Liver (tissue), 9 donors: ENCODE results near the gene LTK. TPM values are rescaled to one million over a fixed set of nuclear protein-coding genes. Genes with fewer than 3 reads are reported as not detected.

ENCODE experiments used
- DNase-seq: peaks from one replicate; pipeline ENCODE4 v3.0.0-alpha.2; 2017; ENCODE audit warnings: low spot score
- H3K27ac ChIP-seq, 2 donors: one replicate each; pipeline ENCODE4 v1.7.0; 2013; ENCODE audit warnings: inconsistent platforms in 2 of 2, low read length in 2 of 2, control low read depth in 1 of 2, low read depth in 1 of 2, mild to moderate bottlenecking in 1 of 2
- H3K27me3 ChIP-seq, 4 donors: one replicate each; pipeline versions ENCODE4 v1.6.1 to v1.7.0; 2013; ENCODE audit warnings: low read length in 3 of 4, inconsistent platforms in 1 of 4, mild to moderate bottlenecking in 1 of 4, moderate library complexity in 1 of 4; ENCODE audit not compliant: control insufficient read depth in 4 of 4, insufficient read depth in 4 of 4
- H3K36me3 ChIP-seq, 4 donors: one replicate each; pipeline versions ENCODE4 v1.6.1 to v1.7.0; 2013; ENCODE audit warnings: low read length in 3 of 4, mild to moderate bottlenecking in 3 of 4, low read depth in 1 of 4, moderate library complexity in 1 of 4; ENCODE audit not compliant: control insufficient read depth in 4 of 4, insufficient read depth in 3 of 4
- H3K4me1 ChIP-seq, 4 donors: one replicate each; pipeline versions ENCODE4 v1.6.1 to v1.7.0; 2013; ENCODE audit warnings: low read length in 3 of 4, mild to moderate bottlenecking in 3 of 4, moderate library complexity in 1 of 4; ENCODE audit not compliant: control insufficient read depth in 4 of 4, insufficient read depth in 4 of 4
- H3K4me3 ChIP-seq, 3 donors: one replicate each; pipeline versions ENCODE4 v1.6.1 to v1.7.0; 2013; ENCODE audit warnings: low read length in 3 of 3, control low read depth in 1 of 3, low read depth in 1 of 3, mild to moderate bottlenecking in 1 of 3
- H3K9ac ChIP-seq, 2 donors: one replicate each; pipeline ENCODE4 v1.7.0; 2013; ENCODE audit warnings: low read length in 2 of 2, mild to moderate bottlenecking in 2 of 2, moderate library complexity in 2 of 2, control low read depth in 1 of 2, low read depth in 1 of 2
- H3K9me3 ChIP-seq, 4 donors: one replicate each; pipeline versions ENCODE4 v1.6.1 to v1.7.0; 2013; ENCODE audit warnings: low read length in 3 of 4; ENCODE audit not compliant: control insufficient read depth in 4 of 4
- EGR1 ChIP-seq, 2 donors: IDR thresholded peaks; 2 replicates each; pipeline ENCODE4 v1.6.1; 2016 to 2018; ENCODE audit warnings: antibody characterized with exemption in 2 of 2, low read depth in 2 of 2
- FOXA1 ChIP-seq: IDR thresholded peaks from 2 replicates; pipeline ENCODE4 v1.6.1; 2016; ENCODE audit warnings: antibody characterized with exemption
- FOXA2 ChIP-seq: IDR thresholded peaks from 2 replicates; pipeline ENCODE4 v1.6.1; 2016; ENCODE audit warnings: antibody characterized with exemption
- HNF4A ChIP-seq, 2 donors: conservative IDR thresholded peaks; 2 replicates each; pipeline ENCODE4 v1.6.1; 2016; ENCODE audit warnings: antibody characterized with exemption in 2 of 2, mild to moderate bottlenecking in 2 of 2
- HNF4G ChIP-seq: IDR thresholded peaks from 2 replicates; pipeline ENCODE4 v1.6.1; 2016; ENCODE audit warnings: antibody characterized with exemption
- JUND ChIP-seq, 2 donors: IDR thresholded peaks; 2 replicates each; pipeline ENCODE4 v1.6.1; 2016; ENCODE audit warnings: antibody characterized with exemption in 2 of 2
- MAX ChIP-seq: IDR thresholded peaks from 2 replicates; pipeline ENCODE4 v1.6.1; 2016; ENCODE audit warnings: antibody characterized with exemption
- NR2F2 ChIP-seq: IDR thresholded peaks from 2 replicates; pipeline ENCODE4 v1.6.1; 2016; ENCODE audit warnings: antibody characterized with exemption
- RAD21 ChIP-seq, 2 donors: IDR thresholded peaks; 2 replicates each; pipeline ENCODE4 v1.6.1; 2016; ENCODE audit warnings: antibody characterized with exemption in 2 of 2, mild to moderate bottlenecking in 2 of 2
- REST ChIP-seq: IDR thresholded peaks from 2 replicates; pipeline ENCODE4 v1.6.1; 2016; ENCODE audit warnings: antibody characterized with exemption, mild to moderate bottlenecking
- RXRA ChIP-seq, 2 donors: IDR thresholded peaks; 2 replicates each; pipeline ENCODE4 v1.6.1; 2017 to 2018; ENCODE audit warnings: antibody characterized with exemption in 2 of 2, mild to moderate bottlenecking in 1 of 2
- SP1 ChIP-seq: IDR thresholded peaks from 2 replicates; pipeline ENCODE4 v1.6.1; 2018; ENCODE audit warnings: antibody characterized with exemption, mild to moderate bottlenecking
- TAF1 ChIP-seq: conservative IDR thresholded peaks from 2 replicates; pipeline ENCODE4 v1.6.1; 2016; ENCODE audit warnings: antibody characterized with exemption, mild to moderate bottlenecking
- YY1 ChIP-seq: IDR thresholded peaks from 2 replicates; pipeline ENCODE4 v1.6.1; 2016; ENCODE audit warnings: antibody characterized with exemption, mild to moderate bottlenecking
- WGBS: extraction: QIAGEN DNeasy Blood & Tissue Kit; methylation state at CpG from one replicate; pipeline ENCODE4 v1.1.7; 2013; 5-methylcytosine and 5-hydroxymethylcytosine counted together
- polyA plus RNA-seq, 2 donors: library from polyadenylated mRNA; stranded (reverse) in 1 of 2; unstranded in 1 of 2; fragments of 200-250 nt in 1 of 2; fragments of >200 nt in 1 of 2; fragmentation: Nextera tagmentation in 1 of 2; extraction: Ambion mirVana in 1 of 2; gene quantifications; one replicate each; pipeline versions ENCODE4 v1.2.1 to v1.2.3, GENCODE V29; 2013 to 2015
- total RNA-seq, 2 donors: library from RNA; depleted of rRNA; stranded (reverse); fragments of >200 nt; gene quantifications; one replicate each; pipeline ENCODE4 v1.2.3, GENCODE V29; 2014
- TF ChIP-seq, protein P1 (sequence below): fragments of 150-350 bp; IDR thresholded peaks from 2 replicates; pipeline ENCODE4 v1.5.1; 2017; ENCODE audit warnings: improper control_type of control experiment, low read depth, low read length; ENCODE audit not compliant: missing input control
- TF ChIP-seq, protein P2 (sequence below): IDR thresholded peaks from 2 replicates; pipeline ENCODE4 v1.6.1; 2016; ENCODE audit warnings: antibody characterized with exemption
- donor health status: healthy.
- donor health status: healthy.
- donor health status: healthy.
- donor health status: healthy.
- donor health status: healthy.

The LTK gene
- total and polyA plus RNA-seq, 4 donors: 0.86 to 3.0 (median 2.0) TPM

DNA sequence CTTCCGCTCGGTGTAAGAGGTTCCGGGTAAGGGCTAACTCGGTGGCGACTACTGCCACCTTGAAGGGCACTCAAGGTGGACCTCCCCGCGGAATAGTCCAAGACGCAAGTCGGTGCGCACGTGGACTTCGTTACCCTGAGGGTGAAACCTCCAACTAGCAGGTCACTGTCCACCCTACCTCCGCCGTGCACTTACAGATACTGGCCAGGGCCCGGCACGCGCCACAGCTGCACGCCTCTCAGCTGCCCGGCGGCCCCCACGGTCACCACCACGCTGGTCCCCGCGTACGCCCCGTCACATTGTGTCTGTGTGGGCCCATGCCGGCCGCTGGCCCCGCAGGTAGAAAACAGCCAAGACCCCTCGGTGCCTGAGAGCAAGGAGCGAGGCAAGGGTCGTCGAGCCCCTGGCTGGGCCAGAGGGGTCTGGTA lies 1.1 kb downstream of the LTK start:
- Histone ChIP-seq H3K4me3 (peak overlapping the region in 1 of 3 donors; percentile 42), H3K4me1 (peaks cover 6 to 21% (median 16%) of the 10 kb centered on the region in 4 donors), H3K27ac (no peak overlapping the region), H3K9me3 (no peaks in the 10 kb centered on the region), H3K9ac (no peak overlapping the region), H3K36me3 (peaks cover 0 to 5% (median 1%) of the 10 kb centered on the region in 4 donors), H3K27me3 (peaks cover 0 to 4% (median 0%) of the 10 kb centered on the region in 4 donors)
- DNase-seq: no peak
- TF ChIP-seq JUND (IDR thresholded peaks at IDR 0.05) (no peak), HNF4A (conservative IDR thresholded peaks at IDR 0.05) (no peak), RAD21 (IDR thresholded peaks at IDR 0.05) (no peak), YY1 (no peak), HNF4G (no peak), EGR1 (IDR thresholded peaks at IDR 0.05; ENCODE audit: low read depth in 2 of 2) (no peak), MAX (no peak), TAF1 (no peak), SP1 (no peak), FOXA1 (no peak)
- TF ChIP-seq, protein P1, sequence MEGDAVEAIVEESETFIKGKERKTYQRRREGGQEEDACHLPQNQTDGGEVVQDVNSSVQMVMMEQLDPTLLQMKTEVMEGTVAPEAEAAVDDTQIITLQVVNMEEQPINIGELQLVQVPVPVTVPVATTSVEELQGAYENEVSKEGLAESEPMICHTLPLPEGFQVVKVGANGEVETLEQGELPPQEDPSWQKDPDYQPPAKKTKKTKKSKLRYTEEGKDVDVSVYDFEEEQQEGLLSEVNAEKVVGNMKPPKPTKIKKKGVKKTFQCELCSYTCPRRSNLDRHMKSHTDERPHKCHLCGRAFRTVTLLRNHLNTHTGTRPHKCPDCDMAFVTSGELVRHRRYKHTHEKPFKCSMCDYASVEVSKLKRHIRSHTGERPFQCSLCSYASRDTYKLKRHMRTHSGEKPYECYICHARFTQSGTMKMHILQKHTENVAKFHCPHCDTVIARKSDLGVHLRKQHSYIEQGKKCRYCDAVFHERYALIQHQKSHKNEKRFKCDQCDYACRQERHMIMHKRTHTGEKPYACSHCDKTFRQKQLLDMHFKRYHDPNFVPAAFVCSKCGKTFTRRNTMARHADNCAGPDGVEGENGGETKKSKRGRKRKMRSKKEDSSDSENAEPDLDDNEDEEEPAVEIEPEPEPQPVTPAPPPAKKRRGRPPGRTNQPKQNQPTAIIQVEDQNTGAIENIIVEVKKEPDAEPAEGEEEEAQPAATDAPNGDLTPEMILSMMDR: no peak
- TF ChIP-seq, protein P2, sequence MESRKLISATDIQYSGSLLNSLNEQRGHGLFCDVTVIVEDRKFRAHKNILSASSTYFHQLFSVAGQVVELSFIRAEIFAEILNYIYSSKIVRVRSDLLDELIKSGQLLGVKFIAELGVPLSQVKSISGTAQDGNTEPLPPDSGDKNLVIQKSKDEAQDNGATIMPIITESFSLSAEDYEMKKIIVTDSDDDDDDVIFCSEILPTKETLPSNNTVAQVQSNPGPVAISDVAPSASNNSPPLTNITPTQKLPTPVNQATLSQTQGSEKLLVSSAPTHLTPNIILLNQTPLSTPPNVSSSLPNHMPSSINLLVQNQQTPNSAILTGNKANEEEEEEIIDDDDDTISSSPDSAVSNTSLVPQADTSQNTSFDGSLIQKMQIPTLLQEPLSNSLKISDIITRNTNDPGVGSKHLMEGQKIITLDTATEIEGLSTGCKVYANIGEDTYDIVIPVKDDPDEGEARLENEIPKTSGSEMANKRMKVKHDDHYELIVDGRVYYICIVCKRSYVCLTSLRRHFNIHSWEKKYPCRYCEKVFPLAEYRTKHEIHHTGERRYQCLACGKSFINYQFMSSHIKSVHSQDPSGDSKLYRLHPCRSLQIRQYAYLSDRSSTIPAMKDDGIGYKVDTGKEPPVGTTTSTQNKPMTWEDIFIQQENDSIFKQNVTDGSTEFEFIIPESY: no peak
- 9% methylated on average over 33 of the region's 33 CpGs for WGBS

DNA sequence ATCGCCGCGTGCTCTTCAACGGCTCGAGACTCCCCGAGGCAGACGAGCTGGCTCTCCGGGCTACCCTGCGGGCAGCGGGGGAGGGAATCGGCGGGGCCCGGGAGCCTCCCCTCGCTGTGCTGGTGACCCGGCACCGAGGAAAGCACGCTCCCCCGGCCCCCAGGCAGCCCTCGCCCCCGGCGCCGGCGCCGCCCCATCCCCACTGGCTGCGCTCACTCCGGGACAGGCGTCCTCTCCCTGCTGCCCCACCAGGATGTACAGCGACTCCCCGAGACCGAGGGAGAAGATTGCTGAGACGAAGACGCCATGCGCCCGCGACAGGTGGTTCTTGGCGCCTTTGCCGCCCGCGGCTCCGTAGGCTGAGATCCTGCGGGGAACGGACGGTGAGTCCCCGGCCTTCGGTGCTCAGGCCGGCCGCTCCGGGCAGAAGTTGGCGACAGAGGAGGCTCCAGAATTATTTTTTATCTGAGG lies 1.7 kb downstream of the LTK start:
- Histone ChIP-seq H3K9me3 (no peaks in the 10 kb centered on the region), H3K27me3 (peaks cover 0 to 4% (median 0%) of the 10 kb centered on the region in 4 donors), H3K36me3 (no peaks in the 10 kb centered on the region), H3K4me1 (peaks cover 6 to 21% (median 16%) of the 10 kb centered on the region in 4 donors), H3K27ac (no peak overlapping the region), H3K9ac (no peak overlapping the region), H3K4me3 (no peak overlapping the region)
- TF ChIP-seq FOXA2 (no peak), NR2F2 (no peak), YY1 (no peak), HNF4G (no peak), RXRA (IDR thresholded peaks at IDR 0.05) (no peak), JUND (IDR thresholded peaks at IDR 0.05) (no peak), REST (no peak), EGR1 (IDR thresholded peaks at IDR 0.05; ENCODE audit: low read depth in 2 of 2) (no peak), RAD21 (IDR thresholded peaks at IDR 0.05) (no peak), HNF4A (conservative IDR thresholded peaks at IDR 0.05) (no peak)
- TF ChIP-seq, protein P2: no peak
- 7% methylated on average over 49 of the region's 49 CpGs for WGBS
- DNase-seq: no peak
